Stimulated activated CD4-positive, alpha-beta T cell treated with anti-CD3 and anti-CD28 coated beads, TNF-alpha, amount 100 ng/mL, for 24 hours (primary cell): ENCODE data around the gene RUNX3.

Experiments used
- DNase-seq, 3 experiments: peaks; one replicate each; pipeline ENCODE4 v3.0.0-alpha.2; 2020; ENCODE audit warnings: low read depth in 3 of 3

RUNX3 gene

GRCh38 chr1:24864370-24864777 is 65.7 kb downstream of the RUNX3 start:
- no peak for DNase-seq

GRCh38 chr1:24862775-24863483 is 67.1 kb downstream of the RUNX3 start:
- DNase-seq: no peak

GRCh38 chr1:24861821-24862727 is 68.0 kb downstream of the RUNX3 start:
- no peak for DNase-seq

- DNase-seq: no peak
Measured at GRCh38 chr1:24860841-24861240, 69.2 kb downstream of the RUNX3 start.

- no peak for DNase-seq
Measured at GRCh38 chr1:24859063-24860010, 70.7 kb downstream of the RUNX3 start.

- no peak for DNase-seq
Measured at GRCh38 chr1:24858277-24858676, 71.8 kb downstream of the RUNX3 start.

- no peak for DNase-seq
Measured at GRCh38 chr1:24857507-24858133, 72.5 kb downstream of the RUNX3 start.

- DNase-seq: no peak
Measured at GRCh38 chr1:24856787-24857506, 73.1 kb downstream of the RUNX3 start.

GRCh38 chr1:24855474-24855873 is 74.6 kb downstream of the RUNX3 start:
- no peak for DNase-seq

- DNase-seq: no peak
Measured at GRCh38 chr1:24853649-24854048, 76.4 kb downstream of the RUNX3 start.

- no peak for DNase-seq
Measured at GRCh38 chr1:24850328-24850920, 79.7 kb downstream of the RUNX3 start.

GRCh38 chr1:24849672-24850295 is 80.3 kb downstream of the RUNX3 start:
- no peak for DNase-seq
